Ishikawa (cell line): ENCODE results near the gene PELO.

Experiments used
- CEBPB ChIP-seq: IDR thresholded peaks from 2 replicates; pipeline ENCODE4 v1.6.1; 2012
- EP300 ChIP-seq: IDR thresholded peaks from 2 replicates; pipeline ENCODE4 v1.6.1; 2012; ENCODE audit warnings: borderline replicate concordance
- FOXM1 ChIP-seq: IDR thresholded peaks from 2 replicates; pipeline ENCODE4 v1.6.1; 2012; ENCODE audit warnings: low read depth, borderline replicate concordance
- MAX ChIP-seq: IDR thresholded peaks from 2 replicates; pipeline ENCODE4 v1.6.1; 2012
- REST ChIP-seq: IDR thresholded peaks from 2 replicates; pipeline ENCODE4 v1.6.1; 2012; ENCODE audit warnings: low read depth, mild to moderate bottlenecking
- TAF1 ChIP-seq: IDR thresholded peaks from 2 replicates; pipeline ENCODE4 v1.6.1; 2012; ENCODE audit warnings: low read depth, mild to moderate bottlenecking
- ZBTB7A ChIP-seq: IDR thresholded peaks from 2 replicates; pipeline ENCODE4 v1.6.1; 2012; ENCODE audit warnings: low read depth

GRCh38 chr5:52796516-52797103 is 8.9 kb downstream of the PELO start:
- TF ChIP-seq TAF1: no peak
- no peak for TF ChIP-seq REST
- TF ChIP-seq ZBTB7A: no peak
- TF ChIP-seq FOXM1: no peak
- TF ChIP-seq CEBPB: no peak
- TF ChIP-seq MAX: no peak
- TF ChIP-seq EP300: no peak
